ENCODE results near the gene SATB1.
"Not testable (repeated sequence)": the region's sequence is repeated elsewhere in the genome, so short reads cannot be mapped to it uniquely, and the experiment has no call there.

The SATB1 gene

DNA sequence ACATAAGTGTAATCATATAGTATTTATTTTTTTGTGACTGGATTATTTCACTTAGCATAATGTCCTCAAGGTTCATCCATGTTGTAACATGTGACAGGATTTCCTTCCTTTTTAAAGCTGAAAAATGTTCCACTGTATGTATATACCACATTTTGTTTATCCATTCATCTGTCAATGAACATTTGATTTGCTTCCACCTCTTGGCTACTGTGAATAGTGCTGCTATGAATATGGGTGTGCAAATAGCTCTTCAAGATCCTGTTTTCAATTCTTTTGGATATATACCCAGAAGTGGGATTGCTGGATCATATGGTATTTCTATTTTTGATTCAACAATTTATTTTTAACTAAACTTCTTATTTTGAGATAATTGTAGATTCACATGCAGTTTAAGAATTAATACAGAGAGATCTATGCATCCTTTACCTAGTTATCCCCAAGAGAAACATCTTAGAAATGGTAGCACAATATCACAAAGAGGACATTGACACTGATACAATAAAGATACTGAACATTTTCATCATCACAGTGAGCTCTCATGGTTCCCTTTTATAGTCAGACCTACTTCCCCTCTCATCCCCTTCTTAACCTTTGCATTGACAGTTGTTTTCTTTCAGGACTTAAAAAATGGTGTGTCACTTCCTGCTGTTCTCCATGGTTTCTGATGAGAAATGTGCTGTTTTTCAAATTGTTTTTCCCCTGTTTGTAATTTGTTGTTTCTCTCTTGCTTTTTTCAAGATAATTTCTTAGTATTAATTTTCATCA is 90.1 kb downstream of the SATB1 start:
- TF ChIP-seq CTCF (IDR thresholded peaks at IDR 0.05; ENCODE audit: borderline replicate concordance, insufficient read depth, low read depth, low read length) = no peak
- no peak overlapping the region for H3K4me3 ChIP-seq (ENCODE audit: low read depth, low read length)

DNA sequence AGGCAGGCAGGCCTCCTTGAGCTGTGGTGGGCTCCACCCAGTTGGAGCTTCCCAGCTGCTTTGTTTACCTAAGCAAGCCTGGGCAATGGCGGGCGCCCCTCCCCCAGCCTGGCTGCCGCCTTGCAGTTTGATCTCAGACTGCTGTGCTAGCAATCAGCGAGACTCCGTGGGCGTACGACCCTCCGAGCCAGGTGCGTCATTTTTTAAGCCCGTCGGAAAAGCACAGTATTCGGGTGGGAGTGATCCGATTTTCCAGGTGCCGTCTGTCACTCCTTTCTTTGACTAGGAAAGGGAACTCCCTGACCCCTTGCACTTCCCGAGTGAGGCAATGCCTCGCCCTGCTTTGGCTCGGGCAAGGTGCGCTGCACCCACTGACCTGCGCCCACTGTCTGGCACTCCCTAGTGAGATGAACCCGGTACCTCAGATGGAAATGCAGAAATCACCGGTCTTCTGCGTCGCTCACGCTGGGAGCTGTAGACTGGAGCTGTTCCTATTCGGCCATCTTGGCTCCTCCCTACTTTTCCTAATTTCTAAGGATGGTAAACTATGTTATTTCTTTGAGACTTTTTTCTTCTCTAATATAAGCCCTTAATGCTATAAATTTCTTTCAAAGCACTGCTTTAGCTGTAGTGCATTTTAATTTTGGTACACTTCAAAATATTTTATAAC is 94.2 kb downstream of the SATB1 start:
- not testable (repeated sequence) for H3K4me3 ChIP-seq (ENCODE audit: low read depth, low read length)

DNA sequence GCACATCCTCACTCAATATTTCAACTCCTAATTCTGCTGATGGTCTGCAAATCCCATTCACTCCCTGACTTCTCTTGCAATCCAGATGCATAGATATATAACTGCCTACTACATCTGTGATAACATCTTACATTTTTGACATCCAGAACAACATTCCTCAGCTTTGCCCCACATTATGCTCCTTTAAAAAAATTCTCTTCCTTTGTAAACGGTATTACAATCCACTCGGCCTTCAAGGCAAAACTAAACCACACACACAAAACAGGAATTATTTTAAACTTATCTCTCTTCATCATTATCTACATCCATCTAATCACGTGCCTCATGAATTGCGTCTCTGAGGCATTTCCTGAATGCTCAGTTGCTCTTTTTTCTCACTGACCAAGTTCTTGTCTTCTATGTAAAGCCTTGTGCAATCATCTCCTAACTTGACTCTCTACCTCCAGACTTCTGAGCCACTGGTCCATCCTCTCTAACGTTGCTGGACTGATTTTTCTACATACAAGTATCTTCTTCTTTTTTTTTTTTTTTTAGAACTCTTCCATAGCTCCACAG is 117.0 kb downstream of the SATB1 start:
- TF ChIP-seq CTCF (IDR thresholded peaks at IDR 0.05; ENCODE audit: borderline replicate concordance, insufficient read depth, low read depth, low read length) = no peak
- H3K4me3 ChIP-seq (ENCODE audit: low read depth, low read length) = no peak overlapping the region

DNA sequence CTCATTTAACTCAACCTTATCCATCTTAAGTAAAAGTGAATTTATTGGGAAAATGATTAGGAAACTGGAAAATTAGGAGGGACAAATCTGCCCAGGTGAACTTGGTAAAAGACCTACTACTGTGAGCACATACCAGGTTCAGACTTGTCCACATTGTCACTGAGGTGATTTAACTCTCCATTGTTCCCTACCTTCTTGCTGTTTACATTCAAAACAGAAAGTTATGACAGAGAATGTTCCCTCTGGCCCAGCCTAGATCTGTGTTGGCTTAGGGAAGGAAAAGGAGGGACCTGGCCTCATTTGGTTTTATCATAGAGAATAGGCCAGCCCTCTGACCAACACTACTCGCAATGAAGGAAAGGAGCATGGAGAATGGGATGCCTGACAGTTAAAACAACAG is 117.6 kb downstream of the SATB1 start:
- H3K4me3 ChIP-seq (ENCODE audit: low read depth, low read length) = no peak overlapping the region
- no peak for TF ChIP-seq CTCF (IDR thresholded peaks at IDR 0.05; ENCODE audit: borderline replicate concordance, insufficient read depth, low read depth, low read length)

- no peak for TF ChIP-seq CTCF (IDR thresholded peaks at IDR 0.05; ENCODE audit: borderline replicate concordance, insufficient read depth, low read depth, low read length)
Measured at GRCh38 chr3:18302517-18302916, 122.6 kb downstream of the SATB1 start.

GRCh38 chr3:18301781-18302180 is 123.4 kb downstream of the SATB1 start:
- no peak for TF ChIP-seq CTCF (IDR thresholded peaks at IDR 0.05; ENCODE audit: borderline replicate concordance, insufficient read depth, low read depth, low read length)
- H3K4me3 ChIP-seq (ENCODE audit: low read depth, low read length) = no peak overlapping the region

More at GRCh38 chr3:18302517-18302916, 122.6 kb downstream of the SATB1 start:
- H3K4me3 ChIP-seq (ENCODE audit: low read depth, low read length) = no peak overlapping the region

DNA sequence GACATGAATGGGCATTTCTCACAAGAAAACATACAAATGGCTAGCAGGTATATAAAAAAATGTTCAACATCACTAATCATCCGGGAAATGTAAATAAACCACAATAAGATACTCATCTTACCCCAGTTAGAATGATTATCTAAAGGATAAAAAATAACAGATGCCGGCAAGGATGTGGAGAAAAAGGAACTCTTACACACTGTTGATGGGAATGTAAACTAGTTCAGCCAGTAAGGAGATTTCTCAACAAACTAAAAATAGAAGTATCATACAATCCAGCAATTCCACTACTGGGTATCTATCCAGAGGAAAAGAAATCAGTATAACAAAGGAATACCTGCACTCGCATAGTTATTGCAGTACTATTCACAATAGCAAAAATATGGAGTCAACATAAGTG is 124.2 kb downstream of the SATB1 start:
- no peak overlapping the region for H3K4me3 ChIP-seq (ENCODE audit: low read depth, low read length)
- TF ChIP-seq CTCF (IDR thresholded peaks at IDR 0.05; ENCODE audit: borderline replicate concordance, insufficient read depth, low read depth, low read length) = no peak
